ENCODE results near the gene PDE5A. TPM values are rescaled to one million over a fixed set of nuclear protein-coding genes. Genes with fewer than 3 reads are reported as not detected.

PDE5A gene
- total and polyA plus RNA-seq, 5 experiments from 2014 or later: 1.0 to 1.3 (median 1.1) TPM

GRCh38 chr4:119523399-119523798 is 105.2 kb downstream of the PDE5A start:
- Mint-ChIP-seq H3K27ac (peak overlapping the region in 3 of 10 donors; percentile 53 to 89 (median 65)), H3K4me1 (no peaks in the 10 kb centered on the region), H3K9me3 (no peaks in the 10 kb centered on the region), H3K4me3 (no peak overlapping the region), H3K36me3 (peaks cover 0 to 24% (median 5%) of the 10 kb centered on the region in 3 donors), H3K27me3 (no peaks in the 10 kb centered on the region)
- DNase-seq (no peak), ATAC-seq (no peak)
- POLR2A ChIA-PET: no interaction called here

- H3K4me1 Mint-ChIP-seq: no peaks in the 10 kb centered on the region
- DNase-seq: no peak
- no peak overlapping the region for H3K4me3 Mint-ChIP-seq
- POLR2A ChIA-PET: no interaction called here
- ATAC-seq: no peak
- peaks cover 0 to 24% (median 13%) of the 10 kb centered on the region in 3 donors for H3K36me3 Mint-ChIP-seq
- H3K9me3 Mint-ChIP-seq: no peaks in the 10 kb centered on the region
- H3K27me3 Mint-ChIP-seq: no peaks in the 10 kb centered on the region
- H3K27ac Mint-ChIP-seq: no peak overlapping the region
Measured at GRCh38 chr4:119521268-119521667, 107.3 kb downstream of the PDE5A start.

GRCh38 chr4:119518915-119519410 is 109.6 kb downstream of the PDE5A start:
- H3K9me3 Mint-ChIP-seq: no peaks in the 10 kb centered on the region
- H3K4me3 Mint-ChIP-seq: no peak overlapping the region
- DNase-seq (no peak), ATAC-seq (no peak)
- H3K27ac Mint-ChIP-seq: no peak overlapping the region
- no peaks in the 10 kb centered on the region for H3K4me1 Mint-ChIP-seq
- H3K36me3 Mint-ChIP-seq: peaks cover 0 to 24% (median 14%) of the 10 kb centered on the region in 3 donors
- H3K27me3 Mint-ChIP-seq: no peaks in the 10 kb centered on the region
- POLR2A ChIA-PET: no interaction called here

GRCh38 chr4:119518230-119518892 is 110.2 kb downstream of the PDE5A start:
- ATAC-seq (no peak), DNase-seq (no peak)
- POLR2A ChIA-PET: no interaction called here
- peaks cover 0 to 29% (median 20%) of the 10 kb centered on the region in 3 donors for H3K36me3 Mint-ChIP-seq
- H3K4me1 Mint-ChIP-seq: no peaks in the 10 kb centered on the region
- peak overlapping the region in 1 of 10 donors; percentile 33 for H3K27ac Mint-ChIP-seq
- no peaks in the 10 kb centered on the region for H3K27me3 Mint-ChIP-seq
- H3K9me3 Mint-ChIP-seq: no peaks in the 10 kb centered on the region
- H3K4me3 Mint-ChIP-seq: no peak overlapping the region

GRCh38 chr4:119517361-119518229 is 111.0 kb downstream of the PDE5A start:
- Mint-ChIP-seq H3K4me3 (no peak overlapping the region), H3K4me1 (no peaks in the 10 kb centered on the region), H3K27me3 (no peaks in the 10 kb centered on the region), H3K9me3 (no peaks in the 10 kb centered on the region), H3K36me3 (peaks cover under 1 to 35% (median 22%) of the 10 kb centered on the region in 3 donors), H3K27ac (no peak overlapping the region)
- ATAC-seq: no peak
- POLR2A ChIA-PET: no interaction called here
- DNase-seq: no peak

GRCh38 chr4:119512398-119512797 is 116.2 kb downstream of the PDE5A start:
- DNase-seq (no peak), ATAC-seq (no peak)
- Mint-ChIP-seq H3K4me3 (no peak overlapping the region), H3K4me1 (no peaks in the 10 kb centered on the region), H3K27me3 (no peaks in the 10 kb centered on the region), H3K9me3 (no peaks in the 10 kb centered on the region), H3K36me3 (peaks cover 6 to 22% (median 17%) of the 10 kb centered on the region in 3 donors), H3K27ac (no peak overlapping the region)
- POLR2A ChIA-PET: no interaction called here

- Mint-ChIP-seq H3K9me3 (no peaks in the 10 kb centered on the region), H3K4me3 (no peak overlapping the region), H3K36me3 (peaks cover 6 to 34% (median 18%) of the 10 kb centered on the region in 3 donors), H3K27me3 (no peaks in the 10 kb centered on the region), H3K4me1 (no peaks in the 10 kb centered on the region), H3K27ac (no peak overlapping the region)
- POLR2A ChIA-PET: no interaction called here
- no peak for DNase-seq
- ATAC-seq: no peak
Measured at GRCh38 chr4:119510395-119511149, 118.0 kb downstream of the PDE5A start.

- DNase-seq: no peak
- POLR2A ChIA-PET: no interaction called here
- no peak for ATAC-seq
- Mint-ChIP-seq H3K4me1 (no peaks in the 10 kb centered on the region), H3K36me3 (peaks cover 6 to 39% (median 14%) of the 10 kb centered on the region in 3 donors), H3K27ac (no peak overlapping the region), H3K4me3 (no peak overlapping the region), H3K27me3 (no peaks in the 10 kb centered on the region), H3K9me3 (no peaks in the 10 kb centered on the region)
Measured at GRCh38 chr4:119508281-119508680, 120.3 kb downstream of the PDE5A start.

- no peaks in the 10 kb centered on the region for H3K27me3 Mint-ChIP-seq
- DNase-seq: no peak
- POLR2A ChIA-PET: no interaction called here
- peaks cover 0 to 36% (median 8%) of the 10 kb centered on the region in 3 donors for H3K36me3 Mint-ChIP-seq
- no peak overlapping the region for H3K4me3 Mint-ChIP-seq
- no peaks in the 10 kb centered on the region for H3K9me3 Mint-ChIP-seq
- H3K27ac Mint-ChIP-seq: no peak overlapping the region
- ATAC-seq: no peak
- no peaks in the 10 kb centered on the region for H3K4me1 Mint-ChIP-seq
Measured at GRCh38 chr4:119506806-119507205, 121.8 kb downstream of the PDE5A start.

- POLR2A ChIA-PET: no interaction called here
- Mint-ChIP-seq H3K36me3 (peaks cover 0 to 46% (median 16%) of the 10 kb centered on the region in 3 donors), H3K9me3 (no peaks in the 10 kb centered on the region), H3K4me1 (no peaks in the 10 kb centered on the region), H3K4me3 (no peak overlapping the region), H3K27me3 (no peaks in the 10 kb centered on the region), H3K27ac (no peak overlapping the region)
- DNase-seq (no peak), ATAC-seq (no peak)
Measured at GRCh38 chr4:119504616-119505015, 124.0 kb downstream of the PDE5A start.

GRCh38 chr4:119501740-119502139 is 126.9 kb downstream of the PDE5A start:
- H3K36me3 Mint-ChIP-seq: peaks cover 0 to 68% (median 21%) of the 10 kb centered on the region in 3 donors
- no peaks in the 10 kb centered on the region for H3K9me3 Mint-ChIP-seq
- H3K4me1 Mint-ChIP-seq: no peaks in the 10 kb centered on the region
- H3K4me3 Mint-ChIP-seq: no peak overlapping the region
- no peaks in the 10 kb centered on the region for H3K27me3 Mint-ChIP-seq
- ATAC-seq: no peak
- POLR2A ChIA-PET: no interaction called here
- no peak for DNase-seq
- peak overlapping the region in 1 of 10 donors; percentile 13 for H3K27ac Mint-ChIP-seq

- Mint-ChIP-seq H3K4me1 (no peaks in the 10 kb centered on the region), H3K27ac (peak overlapping the region in 2 of 10 donors; percentile 38 to 55), H3K27me3 (no peaks in the 10 kb centered on the region), H3K4me3 (no peak overlapping the region), H3K36me3 (peaks cover 0 to 78% (median 32%) of the 10 kb centered on the region in 3 donors), H3K9me3 (no peaks in the 10 kb centered on the region)
- ATAC-seq (no peak), DNase-seq (no peak)
- POLR2A ChIA-PET: no interaction called here
Measured at GRCh38 chr4:119498527-119498926, 130.1 kb downstream of the PDE5A start.

GRCh38 chr4:119493886-119494285 is 134.7 kb downstream of the PDE5A start:
- POLR2A ChIA-PET: no interaction called here
- no peak for ATAC-seq
- no peak for DNase-seq
- Mint-ChIP-seq H3K27me3 (no peaks in the 10 kb centered on the region), H3K9me3 (no peaks in the 10 kb centered on the region), H3K4me1 (no peaks in the 10 kb centered on the region), H3K27ac (peak overlapping the region in 1 of 10 donors; percentile 12), H3K36me3 (peaks cover 0 to 57% (median 22%) of the 10 kb centered on the region in 3 donors), H3K4me3 (no peak overlapping the region)
